Measurements from ENCODE around the gene EN2. TPM values are rescaled to one million over a fixed set of nuclear protein-coding genes. Genes with fewer than 3 reads are reported as not detected.

EN2 gene
- total and polyA plus RNA-seq, 2 experiments from 2014 or later, result 0.24 TPM; not detected in 1

DNA sequence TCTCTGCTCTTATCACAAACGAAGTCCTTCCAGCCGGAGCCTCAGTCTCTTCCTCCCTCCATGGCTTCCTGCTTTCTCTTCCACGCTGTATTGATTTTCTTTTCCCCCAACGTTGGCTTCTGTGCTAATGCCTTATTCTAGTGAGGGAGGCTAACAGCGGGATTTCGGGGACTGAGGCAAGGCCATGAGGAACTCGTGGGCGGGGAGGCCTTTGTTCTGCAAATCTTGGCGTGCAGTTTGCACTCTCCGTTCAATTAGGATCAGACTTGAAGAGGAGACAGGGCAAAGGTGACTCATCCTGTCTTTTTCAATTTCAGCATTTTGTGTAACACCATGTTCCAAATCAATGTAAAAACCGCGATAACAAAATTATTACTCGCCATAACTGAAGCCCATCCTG lies 25.3 kb downstream of the EN2 start:
- no peaks in the 10 kb centered on the region for H3K4me1 ChIP-seq (ENCODE audit: insufficient read depth)
- H3K27ac ChIP-seq, result no peak overlapping the region
- H3K9me3 ChIP-seq (ENCODE audit: low read depth), result no peaks in the 10 kb centered on the region
- H3K9me2 ChIP-seq (replicated peaks; ENCODE audit: insufficient read depth), result no peaks in the 10 kb centered on the region
- H4K20me1 ChIP-seq (ENCODE audit: insufficient read depth, poor library complexity, severe bottlenecking), result no peaks in the 10 kb centered on the region
- 32% methylated on average over 13 of the region's 13 CpGs for WGBS (ENCODE audit: low lambda C conversion rate, missing lambda C conversion rate)
- H3K4me2 ChIP-seq, result no peak overlapping the region
- no peak for DNase-seq (ENCODE audit: low spot score)
- H2AFZ ChIP-seq, result no peak overlapping the region
- H3K27me3 ChIP-seq, result peaks cover 51% of the 10 kb centered on the region
- H3K79me2 ChIP-seq, result no peaks in the 10 kb centered on the region
- TF ChIP-seq EZH2phosphoT487 (IDR thresholded peaks at IDR 0.05; ENCODE audit: low read depth, severe bottlenecking, unreplicated experiment), result no peak
- TF ChIP-seq, protein P1, sequence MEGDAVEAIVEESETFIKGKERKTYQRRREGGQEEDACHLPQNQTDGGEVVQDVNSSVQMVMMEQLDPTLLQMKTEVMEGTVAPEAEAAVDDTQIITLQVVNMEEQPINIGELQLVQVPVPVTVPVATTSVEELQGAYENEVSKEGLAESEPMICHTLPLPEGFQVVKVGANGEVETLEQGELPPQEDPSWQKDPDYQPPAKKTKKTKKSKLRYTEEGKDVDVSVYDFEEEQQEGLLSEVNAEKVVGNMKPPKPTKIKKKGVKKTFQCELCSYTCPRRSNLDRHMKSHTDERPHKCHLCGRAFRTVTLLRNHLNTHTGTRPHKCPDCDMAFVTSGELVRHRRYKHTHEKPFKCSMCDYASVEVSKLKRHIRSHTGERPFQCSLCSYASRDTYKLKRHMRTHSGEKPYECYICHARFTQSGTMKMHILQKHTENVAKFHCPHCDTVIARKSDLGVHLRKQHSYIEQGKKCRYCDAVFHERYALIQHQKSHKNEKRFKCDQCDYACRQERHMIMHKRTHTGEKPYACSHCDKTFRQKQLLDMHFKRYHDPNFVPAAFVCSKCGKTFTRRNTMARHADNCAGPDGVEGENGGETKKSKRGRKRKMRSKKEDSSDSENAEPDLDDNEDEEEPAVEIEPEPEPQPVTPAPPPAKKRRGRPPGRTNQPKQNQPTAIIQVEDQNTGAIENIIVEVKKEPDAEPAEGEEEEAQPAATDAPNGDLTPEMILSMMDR (IDR thresholded peaks at IDR 0.05; ENCODE audit: poor library complexity), result no peak
- peak; percentile 31 for TF ChIP-seq EZH2 (IDR thresholded peaks at IDR 0.05; ENCODE audit: borderline replicate concordance)
- no peak overlapping the region for H3K4me3 ChIP-seq
- H3K36me3 ChIP-seq (replicated peaks; ENCODE audit: insufficient read depth, low read depth), result no peaks in the 10 kb centered on the region

DNA sequence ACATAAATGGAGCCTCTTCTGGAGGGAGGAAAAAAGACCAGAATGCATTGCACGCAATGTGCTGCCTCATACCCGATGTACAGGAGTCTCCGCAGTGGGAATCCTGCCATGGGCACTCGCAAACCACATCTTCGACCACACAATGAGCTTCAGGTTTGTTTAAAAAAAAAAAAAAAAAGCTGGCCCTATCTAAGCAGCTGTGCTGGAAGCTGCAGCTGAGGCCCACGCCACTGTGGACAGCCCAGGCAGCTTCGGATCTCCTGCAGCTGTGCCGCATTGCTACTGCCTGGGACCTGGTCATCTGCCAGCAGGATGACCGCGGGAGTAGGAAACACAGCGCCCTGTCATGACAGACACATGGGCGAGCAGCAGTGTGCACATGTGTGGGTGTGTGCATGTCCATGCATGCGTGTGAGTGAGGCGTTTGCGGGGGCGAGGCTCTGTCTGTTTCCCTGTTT lies 26.0 kb downstream of the EN2 start:
- WGBS (ENCODE audit: low lambda C conversion rate, missing lambda C conversion rate), result 76% methylated on average over 16 of the region's 16 CpGs
- peaks cover 52% of the 10 kb centered on the region for H3K27me3 ChIP-seq

DNA sequence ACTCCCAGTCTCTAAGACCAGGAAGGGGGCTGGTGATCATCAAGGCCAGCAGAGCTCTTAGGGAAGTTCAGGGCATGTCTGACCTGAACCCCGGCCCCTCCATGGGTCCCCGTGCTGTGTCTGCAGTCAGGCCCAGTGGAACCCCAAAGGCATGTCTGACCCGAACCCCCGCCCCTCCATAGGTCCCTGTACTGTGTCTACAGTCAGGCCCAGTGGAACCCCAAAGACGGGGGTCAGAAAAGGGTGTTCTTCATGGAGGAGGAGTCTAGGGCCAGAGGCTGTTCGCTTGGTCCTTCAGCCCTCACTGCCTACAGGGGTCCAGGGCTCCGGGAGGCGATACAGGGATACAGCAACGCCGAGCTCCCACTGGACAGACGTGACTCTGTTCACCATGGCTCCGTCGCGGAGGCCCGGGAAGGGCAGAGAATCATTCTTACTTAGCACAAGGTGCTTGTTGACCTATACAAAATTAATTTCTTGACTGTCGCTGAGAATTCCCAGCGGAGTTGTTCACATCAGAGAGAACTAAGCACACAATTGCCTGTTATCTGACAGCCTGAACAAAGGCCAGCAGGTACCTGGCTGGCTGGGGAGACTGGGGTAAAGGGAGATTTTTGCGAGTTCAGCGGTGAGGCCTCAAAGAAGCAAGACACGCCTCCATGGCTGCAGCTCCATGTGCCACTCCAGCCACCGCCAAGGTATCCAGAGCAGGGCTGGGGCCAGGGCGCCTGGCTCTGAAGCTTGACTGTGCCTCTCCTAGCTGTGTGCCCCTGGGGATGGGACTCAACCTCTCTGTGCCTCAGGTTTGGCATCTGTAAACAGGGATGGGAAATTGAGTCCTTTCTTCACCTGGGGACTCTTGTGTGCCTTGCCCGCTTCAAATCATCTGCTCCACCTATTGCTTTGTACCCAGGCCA lies 26.8 kb downstream of the EN2 start:
- Histone ChIP-seq H4K20me1 (ENCODE audit: insufficient read depth, poor library complexity, severe bottlenecking) (no peaks in the 10 kb centered on the region), H3K27me3 (peaks cover 53% of the 10 kb centered on the region), H3K9me3 (ENCODE audit: low read depth) (no peaks in the 10 kb centered on the region), H3K4me1 (ENCODE audit: insufficient read depth) (no peaks in the 10 kb centered on the region), H3K36me3 (replicated peaks; ENCODE audit: insufficient read depth, low read depth) (no peaks in the 10 kb centered on the region), H2AFZ (no peak overlapping the region), H3K27ac (no peak overlapping the region), H3K4me3 (no peak overlapping the region), H3K9me2 (replicated peaks; ENCODE audit: insufficient read depth) (no peaks in the 10 kb centered on the region), H3K79me2 (no peaks in the 10 kb centered on the region), H3K4me2 (no peak overlapping the region)
- 80% methylated on average over 23 of the region's 23 CpGs for WGBS (ENCODE audit: low lambda C conversion rate, missing lambda C conversion rate)
- DNase-seq (ENCODE audit: low spot score), result no peak
- TF ChIP-seq EZH2 (IDR thresholded peaks at IDR 0.05; ENCODE audit: borderline replicate concordance) (no peak), EZH2phosphoT487 (IDR thresholded peaks at IDR 0.05; ENCODE audit: low read depth, severe bottlenecking, unreplicated experiment) (no peak)
- TF ChIP-seq, protein P1 (IDR thresholded peaks at IDR 0.05; ENCODE audit: poor library complexity), result no peak

More for the DNA sequence above, 26.0 kb downstream of the EN2 start:
- H3K4me3 ChIP-seq, result no peak overlapping the region
- H4K20me1 ChIP-seq (ENCODE audit: insufficient read depth, poor library complexity, severe bottlenecking), result no peaks in the 10 kb centered on the region
- no peaks in the 10 kb centered on the region for H3K9me3 ChIP-seq (ENCODE audit: low read depth)
- H3K79me2 ChIP-seq, result no peaks in the 10 kb centered on the region
- H3K4me1 ChIP-seq (ENCODE audit: insufficient read depth), result no peaks in the 10 kb centered on the region
- no peak overlapping the region for H2AFZ ChIP-seq
- DNase-seq (ENCODE audit: low spot score), result no peak
- TF ChIP-seq EZH2 (IDR thresholded peaks at IDR 0.05; ENCODE audit: borderline replicate concordance) (no peak), EZH2phosphoT487 (IDR thresholded peaks at IDR 0.05; ENCODE audit: low read depth, severe bottlenecking, unreplicated experiment) (no peak)
- TF ChIP-seq, protein P1 (IDR thresholded peaks at IDR 0.05; ENCODE audit: poor library complexity), result no peak
- H3K9me2 ChIP-seq (replicated peaks; ENCODE audit: insufficient read depth), result no peaks in the 10 kb centered on the region
- no peaks in the 10 kb centered on the region for H3K36me3 ChIP-seq (replicated peaks; ENCODE audit: insufficient read depth, low read depth)
- H3K27ac ChIP-seq, result no peak overlapping the region
- no peak overlapping the region for H3K4me2 ChIP-seq

All from hepatocyte (in vitro differentiated cells).